Embryonic facial prominence (tissue), 1 donor: ENCODE measurements around the gene KDM4B.

Experiments used
- DNase-seq: peaks from one replicate; pipeline ENCODE4 v3.0.0-alpha.2; 2016; ENCODE audit errors: extremely low spot score

Gene KDM4B

DNA sequence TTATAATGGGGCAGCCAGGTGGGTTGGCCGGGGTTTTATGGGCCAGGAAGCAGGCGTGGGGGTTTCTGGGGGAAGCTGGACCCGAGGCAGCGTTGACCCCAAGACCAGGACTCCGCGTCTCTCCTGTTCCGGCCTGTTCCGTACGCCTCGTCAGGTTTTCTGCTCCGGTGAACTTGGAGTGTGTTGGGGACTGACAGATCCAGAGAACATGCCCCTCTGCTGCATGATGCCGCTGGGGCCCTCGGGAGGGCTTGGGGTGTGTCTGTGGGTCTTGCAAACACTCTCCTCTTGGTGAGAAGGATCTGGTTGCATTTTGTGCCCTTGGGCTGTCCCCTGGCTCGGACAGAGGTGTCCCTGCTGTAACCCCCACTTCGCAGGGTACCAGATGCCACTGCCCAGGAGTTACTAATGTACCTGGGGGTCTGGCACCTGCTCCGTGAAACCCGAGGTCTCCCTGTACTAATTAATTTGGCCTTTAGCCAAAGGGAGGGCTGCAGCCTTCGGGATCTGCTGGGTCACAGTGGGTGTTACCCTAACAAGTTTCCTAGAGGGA is 15.6 kb downstream of the KDM4B start:
- DNase-seq = no peak

DNA sequence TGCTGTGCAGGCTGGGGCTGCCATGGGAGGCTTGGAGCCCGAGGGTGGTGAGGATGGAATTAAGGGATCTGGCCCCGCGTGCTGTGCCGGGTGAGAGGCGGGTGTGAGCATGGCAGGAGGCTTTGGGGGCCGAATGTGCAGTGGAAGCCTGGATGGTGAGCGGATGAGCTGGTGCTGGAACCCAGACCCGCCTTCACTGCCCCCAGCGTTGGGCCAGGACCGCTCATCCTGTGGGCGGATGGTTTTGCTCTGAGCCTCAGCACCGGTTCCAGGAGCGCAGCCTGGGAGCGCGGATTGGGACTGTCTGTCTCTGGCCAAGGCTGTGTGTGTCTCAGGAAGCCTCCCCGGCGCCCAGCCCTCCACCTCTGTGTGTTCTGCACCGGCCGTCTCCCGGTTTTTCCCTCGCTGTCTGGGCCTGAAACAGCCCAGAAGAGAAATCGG is 16.7 kb downstream of the KDM4B start:
- DNase-seq = no peak

DNA sequence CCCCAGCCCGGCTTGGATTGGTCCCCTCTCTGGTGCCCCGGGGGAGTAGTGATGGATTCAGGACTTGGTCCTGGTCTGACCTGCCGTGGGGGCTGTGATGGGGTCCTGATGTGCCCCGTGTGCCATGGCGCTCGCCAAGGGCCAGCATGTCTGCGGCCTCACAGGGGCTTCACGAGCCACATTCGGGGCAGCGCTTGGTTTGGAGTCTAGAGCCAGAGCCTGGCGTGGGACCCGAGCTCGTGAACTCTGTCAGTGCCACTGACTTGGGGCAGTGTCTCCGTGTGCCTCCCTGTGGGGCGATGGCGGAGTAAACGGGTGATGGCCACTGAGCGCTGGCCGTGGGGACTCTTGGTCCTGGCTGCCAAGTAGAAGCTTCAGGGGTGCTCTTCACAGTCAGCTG is 17.1 kb downstream of the KDM4B start:
- DNase-seq = no peak

DNA sequence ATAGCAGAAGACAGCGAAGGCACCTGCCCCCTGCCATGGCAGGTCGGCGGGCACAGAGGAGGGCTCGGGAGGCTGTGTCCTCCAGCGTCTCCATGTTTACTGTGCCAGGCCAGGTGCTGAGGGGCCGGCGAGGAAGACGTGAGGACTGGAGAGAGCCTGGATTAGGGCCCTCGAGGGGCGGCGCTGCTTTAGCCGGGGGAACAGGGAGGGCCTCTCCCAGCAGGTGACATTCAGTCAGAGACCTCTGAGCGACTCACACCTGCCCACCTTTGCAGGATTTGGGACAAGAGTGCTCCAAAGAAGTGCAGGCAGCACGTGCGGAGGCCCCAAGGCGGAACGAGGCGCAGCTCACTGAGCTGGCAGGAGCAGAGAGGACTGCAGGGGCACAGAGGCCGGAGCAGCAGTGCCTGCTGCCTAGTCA is 17.6 kb downstream of the KDM4B start:
- no peak for DNase-seq

DNA sequence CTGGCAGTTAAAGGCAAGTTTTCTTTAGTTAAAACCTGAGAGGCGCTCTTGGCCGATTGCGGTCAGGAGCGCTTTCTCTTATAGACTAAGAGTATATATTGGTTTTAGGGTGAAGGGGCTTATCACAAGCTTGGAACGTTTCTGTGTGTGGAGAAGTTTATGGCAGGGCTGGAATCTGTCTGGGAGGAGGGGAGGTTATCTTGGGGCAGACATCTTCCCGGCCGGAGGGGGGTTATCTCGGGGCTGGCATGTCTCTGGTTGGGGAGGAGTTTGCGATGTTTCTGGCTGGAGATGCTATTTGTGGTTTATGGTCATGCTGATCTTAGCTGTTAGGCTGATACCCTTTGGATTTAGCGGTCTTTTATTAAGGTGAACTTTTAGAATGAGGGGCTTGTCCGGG is 18.3 kb downstream of the KDM4B start:
- DNase-seq = no peak

DNA sequence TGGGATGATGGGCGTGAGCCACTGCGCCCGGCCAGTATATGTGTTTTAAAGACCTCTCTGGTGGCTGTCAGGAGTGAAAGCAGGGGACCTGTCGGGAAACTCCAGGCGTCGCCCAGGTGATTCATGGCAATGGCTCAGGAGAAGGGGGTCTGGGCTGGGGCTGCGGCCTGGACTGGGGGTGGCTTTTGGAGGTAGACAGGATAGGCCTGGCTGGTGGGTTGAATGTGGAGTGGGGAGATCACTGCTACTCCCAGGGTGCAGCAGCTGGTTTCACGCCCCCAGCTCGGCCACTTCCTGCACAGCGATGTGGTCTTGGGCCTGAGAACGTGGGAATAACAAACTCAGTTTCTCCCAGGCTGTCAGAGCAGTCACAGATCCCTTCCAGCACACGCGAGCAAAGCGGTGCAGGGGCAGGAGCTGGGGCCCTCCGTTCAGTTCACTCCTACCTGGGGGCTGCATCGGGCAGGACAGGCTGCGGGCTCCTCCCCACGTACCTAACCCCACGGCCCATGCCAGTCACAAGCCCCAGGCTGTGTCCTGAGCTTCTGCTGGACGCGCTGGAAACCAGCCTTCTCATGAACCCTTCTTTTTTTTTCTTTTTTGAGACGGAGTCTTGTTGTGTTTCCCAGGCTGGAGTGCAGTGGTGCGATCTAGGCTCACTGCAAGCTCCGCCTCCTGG is 18.9 kb downstream of the KDM4B start:
- no peak for DNase-seq

DNA sequence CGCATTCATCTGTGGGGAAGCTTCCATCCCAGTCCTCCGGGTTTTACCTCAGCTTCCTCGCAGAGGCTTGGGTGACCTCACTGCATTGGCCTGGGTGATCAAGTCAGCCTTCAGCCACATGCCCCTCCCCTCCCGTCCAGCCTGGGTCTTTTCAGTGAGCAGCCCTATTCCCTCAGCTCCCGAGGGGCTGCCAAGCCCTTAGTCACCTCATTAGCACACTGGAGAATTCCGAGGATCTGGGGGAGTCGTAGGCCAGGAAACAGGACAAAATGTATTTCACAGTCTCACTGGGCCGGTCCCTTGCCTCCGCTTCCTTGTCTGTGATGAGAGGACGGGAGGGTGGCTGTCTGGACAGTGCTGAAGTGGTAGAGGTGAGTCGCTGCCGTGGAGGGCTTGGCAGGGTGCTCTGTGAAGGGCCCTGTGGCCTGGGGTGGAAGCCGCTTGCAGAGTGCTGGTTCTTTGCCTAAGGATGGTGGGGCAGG is 19.9 kb downstream of the KDM4B start:
- no peak for DNase-seq

DNA sequence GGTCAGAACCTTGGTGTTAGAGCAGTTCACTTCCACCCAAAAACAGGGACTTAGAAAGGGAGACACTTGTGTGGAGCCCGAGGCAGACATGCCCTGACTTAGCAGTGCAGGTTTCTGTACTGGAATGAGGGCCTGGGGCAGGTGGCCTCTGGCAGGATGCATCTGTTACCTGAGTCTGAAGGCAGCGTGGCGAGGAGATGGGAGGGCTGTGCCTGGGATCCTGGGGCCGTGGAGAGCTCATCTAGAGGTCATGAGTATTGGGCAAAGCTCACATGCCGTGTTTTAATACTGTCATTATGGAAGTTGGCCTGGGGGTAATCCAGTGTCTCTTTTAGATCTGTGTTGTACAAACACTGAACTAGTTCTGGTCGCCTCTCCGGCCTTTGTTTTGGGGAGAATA is 21.4 kb downstream of the KDM4B start:
- DNase-seq = no peak

DNA sequence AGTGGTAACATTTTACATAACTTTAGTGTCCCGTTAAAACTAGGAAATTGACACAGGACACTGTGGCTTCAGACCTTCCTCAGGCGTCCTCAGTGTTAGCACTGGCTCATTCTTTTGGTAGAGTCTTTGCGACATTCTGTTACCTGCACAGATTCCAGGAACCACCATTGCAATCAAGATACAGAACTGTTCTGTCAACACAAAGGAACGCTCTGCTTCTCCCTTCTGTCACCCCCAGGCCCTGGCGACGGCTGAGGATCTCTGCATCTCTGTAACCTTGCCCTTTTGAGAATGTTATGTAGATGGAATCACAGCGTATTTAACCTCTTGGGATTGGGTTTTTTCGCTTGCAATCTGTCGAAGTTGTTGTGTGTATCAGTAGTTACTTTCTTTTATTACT is 22.6 kb downstream of the KDM4B start:
- no peak for DNase-seq

DNA sequence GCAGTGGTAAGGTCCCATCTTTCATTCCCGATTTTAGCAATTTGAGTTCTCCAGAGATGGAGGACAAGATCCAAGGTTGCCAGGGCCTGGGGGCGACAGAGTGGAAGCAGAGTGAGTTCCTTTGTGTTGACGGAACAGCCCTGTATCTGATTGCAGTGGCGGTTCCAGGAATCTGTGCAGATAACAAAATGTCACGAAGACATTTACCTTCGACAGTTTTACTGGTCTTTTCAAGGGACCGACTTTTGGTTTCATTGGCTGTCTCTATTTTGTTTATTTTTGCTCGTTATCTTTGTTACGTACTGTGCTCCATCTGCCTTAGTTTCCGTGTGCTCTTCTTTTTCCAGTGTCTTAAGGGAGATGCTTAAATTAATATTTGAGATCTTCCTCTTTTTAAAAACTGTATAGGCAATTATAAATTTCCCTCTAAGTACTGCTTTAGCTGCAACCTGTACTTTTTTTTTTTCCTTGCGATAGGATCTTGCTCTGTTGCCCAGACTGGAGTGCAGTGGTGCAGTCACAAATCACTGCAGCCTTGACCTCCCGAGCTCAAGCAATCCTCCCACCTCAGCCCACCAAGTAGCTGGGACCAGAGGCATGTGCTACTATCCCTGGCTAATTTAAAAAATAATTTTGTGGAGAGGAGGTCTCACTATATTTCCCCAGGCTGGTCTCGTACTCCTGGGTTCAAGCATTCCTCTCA is 23.2 kb downstream of the KDM4B start:
- no peak for DNase-seq

DNA sequence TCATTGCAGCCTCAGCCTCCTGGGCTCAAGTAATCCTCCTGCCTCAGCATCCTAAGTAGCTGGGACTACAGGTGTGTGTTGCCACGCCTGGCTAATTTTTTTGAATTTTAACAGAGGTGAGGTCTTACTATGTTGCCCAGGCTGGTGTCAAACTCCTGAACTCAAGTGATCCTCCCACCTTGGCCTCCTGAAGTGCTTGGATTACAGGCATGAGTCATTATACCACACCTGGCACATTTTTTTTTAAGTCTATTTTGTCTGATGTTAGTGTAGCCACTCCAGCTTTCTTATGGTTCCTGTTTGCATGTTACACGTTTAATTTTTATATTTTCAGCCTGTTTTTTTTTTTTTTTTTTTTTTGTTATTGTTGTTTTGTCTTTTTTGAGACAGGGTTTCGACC is 24.8 kb downstream of the KDM4B start:
- DNase-seq = no peak

DNA sequence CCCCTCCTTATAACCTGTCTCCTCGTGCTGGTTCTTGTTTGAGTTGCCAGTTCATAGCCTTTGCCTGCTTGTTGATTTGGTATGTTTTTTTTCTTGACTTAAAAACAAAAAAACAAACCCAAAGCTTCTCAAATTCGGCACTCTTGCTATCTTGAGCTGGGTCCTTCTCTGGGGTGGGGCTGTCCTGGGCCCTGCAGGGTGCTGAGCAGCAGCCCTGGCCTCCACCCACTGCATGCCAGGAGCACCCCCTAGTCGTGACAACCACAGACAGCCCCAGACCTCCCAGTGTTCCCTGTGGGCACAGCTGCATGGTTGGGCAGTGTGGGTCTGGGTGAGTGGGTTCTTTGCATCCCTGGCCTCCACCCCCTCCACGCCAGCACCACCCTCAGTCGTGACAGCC is 27.8 kb downstream of the KDM4B start:
- DNase-seq = no peak

DNA sequence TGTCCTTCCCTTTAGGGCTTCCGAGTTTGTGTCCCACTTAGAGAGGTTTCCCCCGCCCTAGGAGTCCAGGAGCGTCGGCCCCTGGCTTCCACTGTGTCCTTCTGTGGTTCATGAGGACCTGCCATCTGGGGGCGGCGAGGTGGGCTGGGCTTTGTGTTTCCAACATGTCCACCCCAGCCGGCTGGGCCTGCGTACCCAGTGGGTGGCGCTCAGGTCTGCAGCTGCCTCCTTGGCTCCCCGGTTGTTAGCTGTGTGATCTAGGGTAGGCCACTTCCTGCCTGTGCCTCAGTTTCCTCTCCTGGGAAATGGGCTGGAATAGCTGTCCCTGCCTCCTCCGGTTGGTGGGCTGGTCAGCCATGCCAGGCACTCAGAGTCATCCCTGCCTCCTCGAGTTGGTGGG is 28.4 kb downstream of the KDM4B start:
- DNase-seq = no peak

DNA sequence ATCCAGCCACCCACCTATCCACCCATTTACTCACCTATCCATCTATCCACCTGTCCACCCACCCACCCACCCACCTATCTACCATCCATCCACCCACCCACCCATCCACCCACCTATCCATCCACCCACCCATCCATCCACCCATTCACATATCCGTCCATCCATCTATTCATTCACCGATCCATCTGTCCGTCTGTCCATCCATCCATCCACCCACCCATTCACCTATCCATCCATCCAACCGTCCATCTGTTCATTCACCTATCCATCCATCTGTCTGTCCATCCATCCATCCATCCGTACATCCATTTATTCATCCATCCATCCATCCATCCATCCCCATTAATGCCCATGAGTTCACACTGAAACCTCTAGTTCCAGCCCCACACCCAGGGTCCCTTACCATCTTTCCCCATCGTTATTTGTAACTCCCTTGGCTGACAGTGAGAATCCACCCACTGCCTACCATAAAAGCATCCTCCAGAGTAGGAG is 31.3 kb downstream of the KDM4B start:
- no peak for DNase-seq

DNA sequence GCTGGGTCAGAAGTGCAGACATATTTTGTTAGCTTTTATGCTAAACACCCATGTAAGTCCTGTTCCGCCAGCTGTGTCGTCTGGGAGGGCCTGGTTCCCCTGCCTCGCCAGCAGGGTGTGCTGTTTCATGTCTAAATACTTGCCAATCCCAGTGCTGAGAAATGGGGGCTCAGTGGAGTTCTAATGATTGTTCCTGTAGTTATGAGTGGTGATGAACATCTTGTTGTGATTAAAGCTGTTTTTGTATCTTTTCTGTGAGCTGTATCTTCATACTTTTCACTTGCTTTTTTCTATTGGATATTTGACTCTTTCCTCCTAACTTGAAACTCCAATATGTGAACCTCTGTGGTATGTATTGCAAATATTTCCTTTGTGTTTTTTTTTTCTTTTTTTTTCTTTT is 32.7 kb downstream of the KDM4B start:
- DNase-seq = no peak

DNA sequence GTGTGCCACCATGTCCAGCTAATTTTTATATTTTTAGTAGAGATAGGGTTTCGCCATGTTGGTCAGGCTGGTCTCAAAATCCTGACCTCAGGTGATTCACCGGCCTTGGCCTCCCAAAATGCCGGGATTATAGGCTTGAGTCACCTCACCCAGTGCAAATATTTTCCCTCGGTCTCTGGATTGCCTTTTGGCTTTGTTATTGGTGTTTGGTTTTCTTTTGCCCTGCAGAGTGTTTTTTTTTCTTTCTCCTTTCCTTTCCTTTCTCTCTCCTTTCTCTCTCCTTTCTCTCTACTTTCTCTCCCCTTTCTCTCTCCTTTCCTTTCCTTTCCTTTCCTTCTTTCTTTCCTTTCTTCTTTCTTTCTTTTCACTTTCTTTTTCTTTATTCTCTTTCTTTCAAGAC is 33.2 kb downstream of the KDM4B start:
- no peak for DNase-seq

DNA sequence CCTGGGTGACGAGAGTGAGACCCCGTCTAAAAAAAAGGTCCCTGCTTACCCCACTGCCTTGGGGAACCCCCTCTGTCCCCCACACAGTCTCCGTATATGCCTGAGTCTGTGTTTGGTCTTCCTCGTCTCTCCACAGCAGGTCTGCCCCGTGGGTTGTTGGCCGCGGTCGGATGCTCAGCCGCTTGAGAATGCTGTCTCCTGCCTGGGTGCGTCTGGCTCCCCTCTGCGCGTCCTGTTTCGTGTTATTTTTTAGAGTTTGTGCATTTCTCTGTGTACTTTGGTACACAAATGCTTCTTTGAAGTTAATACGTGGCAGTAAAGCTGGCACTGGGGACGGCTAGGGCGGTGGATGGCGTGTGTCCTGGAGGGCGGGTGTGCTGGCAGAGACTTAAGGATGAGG is 34.9 kb downstream of the KDM4B start:
- DNase-seq = no peak

DNA sequence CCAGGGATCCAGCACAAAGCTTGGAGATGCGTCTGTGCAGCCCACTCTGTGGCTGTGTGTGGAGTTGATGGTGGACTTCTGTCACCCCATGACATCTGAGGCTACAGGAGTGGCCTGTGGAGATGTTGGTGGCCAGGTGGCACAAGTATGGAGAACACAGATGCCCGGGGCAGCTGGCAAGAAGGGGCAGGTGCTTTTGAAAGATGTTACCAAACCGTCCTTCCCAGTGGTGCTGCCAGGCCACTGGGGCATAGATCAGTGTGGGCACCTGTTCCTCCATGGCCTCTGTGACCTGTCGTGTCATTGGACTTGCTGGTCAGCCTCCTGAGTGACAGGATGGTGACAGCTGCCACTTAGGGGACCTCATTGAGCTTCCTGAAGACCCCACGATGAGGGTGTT is 36.2 kb downstream of the KDM4B start:
- no peak for DNase-seq

DNA sequence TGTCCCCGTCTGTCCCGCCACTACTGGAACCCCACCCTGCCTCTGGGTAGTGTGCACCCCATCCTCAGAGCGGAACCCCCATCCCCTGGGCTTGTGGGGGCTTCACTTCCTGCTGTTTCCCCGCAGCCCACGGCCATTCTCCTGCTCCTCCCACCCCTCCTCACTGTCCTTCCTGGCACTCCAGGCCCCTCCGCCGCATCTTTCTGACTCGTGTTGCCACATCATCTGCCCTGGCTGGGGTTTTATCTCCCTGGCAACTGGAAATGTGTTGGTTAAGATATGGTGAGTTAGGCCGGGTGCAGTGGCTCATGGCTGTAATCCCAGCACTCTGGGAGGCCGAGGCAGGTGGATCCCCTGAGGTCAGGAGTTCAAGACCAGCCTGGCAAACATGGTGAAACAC is 37.3 kb downstream of the KDM4B start:
- DNase-seq = no peak

DNA sequence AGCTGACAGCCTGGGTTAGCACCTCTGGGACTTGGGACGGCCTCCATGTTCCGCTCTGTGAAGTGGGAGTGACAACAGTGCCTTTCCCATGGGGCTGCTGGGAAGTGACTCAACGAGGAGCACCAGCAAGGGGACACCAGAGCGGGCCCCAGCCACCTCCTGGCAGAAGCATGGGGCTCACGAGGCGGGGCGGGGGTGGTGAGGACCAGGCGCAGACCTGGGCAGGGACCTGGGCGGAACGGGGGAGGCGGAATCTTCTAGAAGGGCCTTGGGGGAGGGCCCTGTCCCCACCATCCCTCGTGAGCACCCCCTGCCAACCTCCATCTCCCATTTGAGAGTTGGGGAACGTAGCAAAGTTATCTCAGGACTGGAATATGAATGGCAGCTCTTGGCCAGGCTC is 37.9 kb downstream of the KDM4B start:
- no peak for DNase-seq

DNA sequence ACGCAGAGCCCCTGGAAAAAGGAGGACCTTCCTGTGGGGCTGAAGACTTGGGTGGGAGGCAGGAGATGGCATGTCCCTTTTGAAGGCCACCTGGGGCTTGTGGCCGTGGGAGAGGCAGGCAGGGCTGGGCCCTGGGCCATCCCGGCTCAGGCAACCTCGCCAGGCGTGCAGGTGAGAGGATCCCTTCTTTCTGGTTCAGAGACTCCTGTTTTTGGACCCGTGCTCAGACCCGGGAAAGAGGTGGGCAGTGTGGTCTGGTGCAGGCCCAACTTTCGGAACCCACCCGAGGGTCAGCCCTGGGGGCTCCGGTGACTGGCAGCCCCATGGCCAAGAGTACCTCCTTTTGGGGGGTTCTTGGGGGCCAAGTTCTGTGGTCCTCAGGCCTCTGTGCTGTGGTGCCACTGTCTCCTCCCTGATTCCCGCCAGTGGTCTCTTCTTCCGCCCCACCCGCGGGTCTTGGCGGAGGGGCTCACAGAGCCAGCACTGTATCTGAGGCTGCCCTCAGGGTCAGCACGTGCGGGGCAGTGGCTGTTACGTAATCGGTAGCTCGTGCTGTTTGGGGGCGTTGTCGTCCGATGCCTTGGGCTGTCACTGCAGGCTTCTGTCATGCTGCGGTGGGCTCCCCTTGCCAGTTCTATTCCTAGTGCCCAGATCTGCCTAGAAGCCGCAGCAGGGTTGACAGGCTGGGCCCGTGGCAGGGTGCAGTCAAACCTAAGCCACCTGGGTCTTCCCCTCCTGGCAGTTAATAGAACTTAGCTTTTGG is 42.7 kb downstream of the KDM4B start:
- no peak for DNase-seq

DNA sequence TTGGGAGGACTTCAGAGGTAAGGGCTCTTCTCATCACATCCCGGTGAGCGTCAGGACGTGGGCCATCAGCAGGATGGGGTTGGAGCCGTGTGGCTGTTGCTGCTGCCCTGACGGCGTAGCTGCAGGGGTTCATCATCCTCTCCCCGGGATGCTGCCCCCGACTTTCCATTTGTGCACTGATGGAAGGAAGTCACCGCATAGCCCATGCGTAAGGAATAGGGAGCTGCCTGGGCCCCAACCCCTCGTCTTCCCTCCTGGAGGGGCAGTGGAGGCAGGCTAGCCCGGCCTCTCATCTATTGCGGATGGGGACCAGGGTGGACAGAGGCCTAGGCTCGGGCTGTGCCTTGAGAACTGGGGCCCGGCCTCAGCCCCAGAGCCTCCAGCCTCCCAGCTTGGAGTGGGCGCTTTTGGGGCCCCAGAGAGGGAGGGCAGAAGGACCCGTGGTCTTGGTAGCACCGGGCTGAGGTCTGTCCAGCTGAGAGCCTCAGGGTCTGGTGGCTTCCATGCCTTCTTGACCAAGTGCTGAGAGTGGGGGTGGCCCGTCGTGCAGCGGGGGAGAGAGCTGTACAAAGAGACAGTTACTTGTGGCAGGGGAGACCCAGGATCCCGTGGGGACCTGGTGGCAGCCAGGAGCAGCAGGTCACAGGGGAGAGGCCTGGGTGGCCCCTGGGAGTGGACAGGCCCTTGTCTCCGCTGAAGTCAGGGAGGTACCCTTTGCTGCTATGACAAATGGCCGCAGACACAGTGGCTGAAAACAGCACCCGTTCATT is 44.0 kb downstream of the KDM4B start:
- DNase-seq = no peak
